ENCODE results near the gene BPIFB4. TPM values are rescaled to one million over a fixed set of nuclear protein-coding genes. Genes with fewer than 3 reads are reported as not detected.

The BPIFB4 gene
- total and polyA plus RNA-seq, 9 of the 15 experiments (the other 6 are each of a cell fraction or from before 2014, with no cell fraction given) = not detected

GRCh38 chr20:33054791-33055190, 24.7 kb upstream of the BPIFB4 start (continued):
- TF ChIP-seq E2F3 (CRISPR knock-in tag; IDR thresholded peaks at IDR 0.05) (no peak), SREBF1 (IDR thresholded peaks at IDR 0.05; ENCODE audit: borderline replicate concordance, low read depth, low read length) (no peak)

- no peak; the same call in 2 of the 3 replicates for ATAC-seq
- Histone ChIP-seq H3K79me2 (ENCODE audit: control insufficient read depth, insufficient read depth, low read length) (no peaks in the 10 kb centered on the region), H3K9me1 (ENCODE audit: control insufficient read depth, insufficient read depth, low read length) (peaks cover 2% of the 10 kb centered on the region), H3K27me3 (ENCODE audit: control insufficient read depth in 2 of 2, insufficient read depth in 2 of 2, low read length in 2 of 2) (peaks cover 22 to 86% of the 10 kb centered on the region in 2 experiments; a peak in 4 of 5 replicates), H3K36me3 (ENCODE audit: control insufficient read depth, insufficient read depth, low read length) (no peaks in the 10 kb centered on the region), H2AFZ (ENCODE audit: low read depth, low read length) (no peak overlapping the region), H4K20me1 (replicated peaks; ENCODE audit: control insufficient read depth, insufficient read depth, low read length) (peaks cover 13% of the 10 kb centered on the region), H3K4me2 (ENCODE audit: insufficient read depth, low read length) (no peak overlapping the region), H3K4me1 (replicated peaks in 1 of 2; ENCODE audit: control insufficient read depth in 2 of 2, insufficient read depth in 2 of 2, low read length in 2 of 2) (peaks cover 0 to 6% of the 10 kb centered on the region in 2 experiments; a peak in 1 of 5 replicates), H3K9ac (ENCODE audit: insufficient read depth in 1 of 2, low read depth in 2 of 2, low read length in 2 of 2) (no peak overlapping the region), H3K27ac (ENCODE audit: extremely low read depth, low read depth, low read length) (no peak overlapping the region), H3K9me3 (replicated peaks; ENCODE audit: control insufficient read depth, insufficient read depth, low read depth, low read length) (no peaks in the 10 kb centered on the region), H3K4me3 (no peak overlapping the region)
- no peak for FAIRE-seq
- TF ChIP-seq ZNF133 (CRISPR knock-in tag; IDR thresholded peaks at IDR 0.05) = no peak
- TF ChIP-seq BRF1 (IDR thresholded peaks at IDR 0.05; ENCODE audit: borderline replicate concordance, extremely low read depth, insufficient read length) = no peak
- TF ChIP-seq MEIS2 (IDR thresholded peaks at IDR 0.05; ENCODE audit: partially characterized antibody) = no peak
- TF ChIP-seq BDP1 (IDR thresholded peaks at IDR 0.05; ENCODE audit: insufficient read depth, insufficient read length) = no peak
- TF ChIP-seq TCF3 (CRISPR knock-in tag; IDR thresholded peaks at IDR 0.05) = no peak
- TF ChIP-seq ZKSCAN1 (IDR thresholded peaks at IDR 0.05; ENCODE audit: low read depth, low read length) = no peak
- TF ChIP-seq NFRKB (IDR thresholded peaks at IDR 0.05; ENCODE audit: low read depth) = no peak
- no peak for TF ChIP-seq KHSRP (IDR thresholded peaks at IDR 0.05)
- no peak for TF ChIP-seq CBFB (CRISPR knock-in tag; IDR thresholded peaks at IDR 0.05)
- TF ChIP-seq ZBTB11 (CRISPR knock-in tag; IDR thresholded peaks at IDR 0.05) = no peak
- in situ Hi-C loops (cut with MboI) = no loop called here
- 0% methylated on average over 7 of the region's 7 CpGs for whole genome bisulfite sequencing (ENCODE audit: insufficient coverage, low coverage, missing lambda C conversion rate)
- POLR2A ChIA-PET = interaction anchor here (0.6 to 1.2 kb wide), 2 partner anchors 8 to 61 kb away, joined by 3 to 6 read pairs; no protein-coding TSS in a partner anchor
- DNase-seq (ENCODE audit: extremely low read depth in 1 of 4, low spot score in 3 of 4) = no peak
- CTCF ChIA-PET (ENCODE audit: low intra/inter-chr PET ratio) = no interaction called here
- intact Hi-C loops (cut with micrococcal nuclease) = no loop called here
- BruUV-seq (replicated peaks) = no TSS peak
These were observed 20.3 kb upstream of the BPIFB4 start for GRCh38 chr20:33059136-33059535.

Measured in K562 (cell line).